IMR-90 (cell line): Measurements from ENCODE around the gene WDR70. TPM values are rescaled to one million over a fixed set of nuclear protein-coding genes. Genes with fewer than 3 reads are reported as not detected.
"Not testable (repeated sequence)": the region's sequence is repeated elsewhere in the genome, so short reads cannot be mapped to it uniquely, and the experiment has no call there.

Experiments
- ATAC-seq: fragments of 200-7000 bp; cut with Tn5 transposase; 2 replicates; pipeline ENCODE4 v1.9.1; 2020; ENCODE audit warnings: low read depth, mild to moderate bottlenecking, moderate library complexity
- BruUV-seq: library from RNA; stranded (reverse); fragments of 400-500 nt; replicated peaks from 2 replicates; lab custom pipeline; 2021; lab: Mats Ljungman, UMichigan
- CTCF ChIA-PET: fragments of 300-600 bp; formaldehyde crosslinking; extraction: SDS; loops from one replicate; lab custom pipeline; 2021; ENCODE audit warnings: antibody characterized with exemption; lab: Yijun Ruan, JAX
- POLR2A ChIA-PET: fragments of 300-600 bp; sonication (Branson Sonifier 250); formaldehyde crosslinking; loops from one replicate; lab custom pipeline; 2022; ENCODE audit warnings: antibody characterized with exemption; ENCODE audit not compliant: unreplicated experiment; lab: Charles Lee
- DNase-seq: peaks from one replicate; pipeline ENCODE4 v3.0.0; 2013
- H2AFZ ChIP-seq: replicated peaks from 2 replicates; pipeline ENCODE3; 2013; ENCODE audit warnings: low read length, mild to moderate bottlenecking; ENCODE audit not compliant: poor library complexity
- H2AK5ac ChIP-seq: 2 replicates; pipeline ENCODE4 v1.6.1; 2013; ENCODE audit warnings: low read depth, low read length, inconsistent platforms
- H2AK9ac ChIP-seq: replicated peaks from 2 replicates; pipeline ENCODE3; 2013; ENCODE audit warnings: mild to moderate bottlenecking, low read depth, low read length, moderate library complexity; ENCODE audit not compliant: poor library complexity
- H2BK120ac ChIP-seq: 2 replicates; pipeline ENCODE4 v1.6.1; 2013; ENCODE audit warnings: low read depth, low read length, inconsistent platforms
- H2BK15ac ChIP-seq: 3 replicates; pipeline ENCODE4 v1.6.1; 2013; ENCODE audit warnings: low read depth, low read length, inconsistent platforms
- H2BK20ac ChIP-seq: 2 replicates; pipeline ENCODE4 v1.6.1; 2013; ENCODE audit warnings: low read depth, mild to moderate bottlenecking, inconsistent platforms, low read length, moderate library complexity
- H2BK5ac ChIP-seq: 2 replicates; pipeline ENCODE4 v1.6.1; 2013; ENCODE audit warnings: mild to moderate bottlenecking, low read depth, low read length, inconsistent platforms; ENCODE audit not compliant: poor library complexity, severe bottlenecking
- H3K14ac ChIP-seq: replicated peaks from 2 replicates; pipeline ENCODE4 v1.6.1; 2013; ENCODE audit warnings: low read depth, low read length, inconsistent platforms
- H3K18ac ChIP-seq: 2 replicates; pipeline ENCODE4 v1.6.1; 2013; ENCODE audit warnings: low read depth, low read length, control low read depth
- H3K23ac ChIP-seq: 2 replicates; pipeline ENCODE4 v1.6.1; 2013; ENCODE audit warnings: low read depth, low read length, inconsistent platforms
- H3K27ac ChIP-seq: 2 replicates; pipeline ENCODE4 v1.5.1; 2013; ENCODE audit warnings: mild to moderate bottlenecking, control low read depth, low read length; ENCODE audit not compliant: insufficient read depth
- H3K27me3 ChIP-seq: 2 replicates; pipeline ENCODE4 v1.6.1; 2013; ENCODE audit warnings: low read length; ENCODE audit not compliant: control insufficient read depth, insufficient read depth
- H3K36me3 ChIP-seq: 2 replicates; pipeline ENCODE4 v1.6.1; 2013; ENCODE audit warnings: low read length, mixed read lengths; ENCODE audit not compliant: control insufficient read depth, insufficient read depth
- H3K4ac ChIP-seq: 2 replicates; pipeline ENCODE4 v1.6.1; 2013; ENCODE audit warnings: low read depth, low read length, inconsistent platforms
- H3K4me1 ChIP-seq: 2 replicates; pipeline ENCODE4 v1.6.1; 2013; ENCODE audit warnings: low read length, mixed read lengths; ENCODE audit not compliant: control insufficient read depth, insufficient read depth
- H3K4me2 ChIP-seq: 2 replicates; pipeline ENCODE4 v1.6.1; 2013; ENCODE audit warnings: low read depth, mild to moderate bottlenecking, control low read depth, low read length, moderate library complexity
- H3K4me3 ChIP-seq: 2 replicates; pipeline ENCODE4 v1.5.1; 2013; ENCODE audit warnings: low read depth, mild to moderate bottlenecking, control low read depth, low read length, moderate library complexity; ENCODE audit not compliant: insufficient read depth
- H3K56ac ChIP-seq: 2 replicates; pipeline ENCODE4 v1.6.1; 2013; ENCODE audit warnings: low read length, inconsistent platforms; ENCODE audit not compliant: insufficient read depth; ENCODE audit errors: extremely low read depth
- H3K79me1 ChIP-seq, 2 experiments: 2 replicates each; pipeline ENCODE4 v1.6.1; 2013; ENCODE audit warnings: low read length in 2 of 2, inconsistent platforms in 1 of 2, low read depth in 1 of 2
- H3K9ac ChIP-seq: 2 replicates; pipeline ENCODE4 v1.6.1; 2013; ENCODE audit warnings: low read depth, low read length, control low read depth
- H3K9me1 ChIP-seq: 2 replicates; pipeline ENCODE4 v1.6.1; 2013; ENCODE audit warnings: low read length, inconsistent platforms; ENCODE audit not compliant: insufficient read depth
- H3K9me3 ChIP-seq: 2 replicates; pipeline ENCODE4 v1.6.1; 2013; ENCODE audit warnings: low read length; ENCODE audit not compliant: control insufficient read depth, insufficient read depth
- H4K20me1 ChIP-seq: 2 replicates; pipeline ENCODE4 v1.6.1; 2013; ENCODE audit warnings: low read length, inconsistent platforms; ENCODE audit not compliant: insufficient read depth
- H4K5ac ChIP-seq: 2 replicates; pipeline ENCODE4 v1.6.1; 2013; ENCODE audit warnings: mild to moderate bottlenecking, low read depth, low read length, control low read depth
- H4K8ac ChIP-seq, 2 experiments: 2 replicates each; pipeline ENCODE4 v1.6.1; 2013; ENCODE audit warnings: low read depth in 2 of 2, low read length in 2 of 2, control low read depth in 1 of 2, inconsistent platforms in 1 of 2
- H4K91ac ChIP-seq: 2 replicates; pipeline ENCODE4 v1.6.1; 2013; ENCODE audit warnings: low read depth, low read length, inconsistent platforms; ENCODE audit not compliant: insufficient read depth
- WGBS, 2 experiments: methylation state at CpG; one replicate each; pipeline versions ENCODE4 v1.1.5 to v1.1.7; 2013; ENCODE audit warnings: missing lambda C conversion rate in 2 of 2; ENCODE audit not compliant: insufficient read length in 1 of 2; ENCODE audit errors: extremely low coverage in 2 of 2; 5-methylcytosine and 5-hydroxymethylcytosine counted together
- dilution Hi-C: fragments of 300-500 bp; cut with HindIII; formaldehyde crosslinking; loops from one replicate; pipeline ENCODE4 v1.14.3; 2018; ENCODE audit warnings: low sequenced_read_pairs; ENCODE audit not compliant: unreplicated experiment
- in situ Hi-C: fragments of 300-500 bp; cut with MboI; formaldehyde crosslinking; loops from 3 replicates; pipeline ENCODE4 v1.14.3; 2019; ENCODE audit warnings: low sequenced_read_pairs, inconsistent platforms, mixed read lengths
- intact Hi-C: fragments of 100-400 bp; cut with micrococcal nuclease; formaldehyde crosslinking; loops from 2 replicates; pipeline ENCODE4 v1.10.0; 2022
- polyA plus RNA-seq, 3 experiments: library from polyadenylated mRNA; depleted of rRNA; stranded (reverse); fragments of >200 nt; gene quantifications; 2 replicates each; pipeline ENCODE4 v1.2.3, GENCODE V29; 2012; ENCODE audit warnings: low replicate concordance in 1 of 3
- total RNA-seq: library from RNA; depleted of rRNA; stranded (reverse); fragments of >200 nt; gene quantifications from 2 replicates; pipeline ENCODE4 v1.2.3, GENCODE V29; 2012

WDR70 gene
- total and polyA plus RNA-seq, 2 of the 4 experiments (the other 2 are of a cell fraction): 16.7 to 29.9 TPM

GRCh38 chr5:37694333-37694732 is 315.2 kb downstream of the WDR70 start:
- H3K4me3 ChIP-seq, POLR2A ChIA-PET, H3K36me3 ChIP-seq, H3K18ac ChIP-seq, H3K9me1 ChIP-seq, H2BK20ac ChIP-seq, CTCF ChIA-PET, intact Hi-C loops, H3K4me2 ChIP-seq, H3K23ac ChIP-seq, DNase-seq, H3K9me3 ChIP-seq, H3K9ac ChIP-seq, H4K8ac ChIP-seq, dilution Hi-C loops, H2AK5ac ChIP-seq, H3K56ac ChIP-seq, H2BK15ac ChIP-seq, H3K14ac ChIP-seq, H3K4me1 ChIP-seq, in situ Hi-C loops, H2BK5ac ChIP-seq, H3K79me1 ChIP-seq, BruUV-seq, H4K5ac ChIP-seq, H4K20me1 ChIP-seq, ATAC-seq, H3K4ac ChIP-seq, H2AK9ac ChIP-seq, H4K91ac ChIP-seq, H2BK120ac ChIP-seq, H3K27me3 ChIP-seq, H2AFZ ChIP-seq, H3K27ac ChIP-seq: not testable (repeated sequence)
- WGBS, 2 experiments: no CpG with 5 or more reads among the region's 5 CpGs
